DMS 273 (cell line): ENCODE data around the gene TRIO.

Experiments used
- DNase-seq: peaks from one replicate; lab custom pipeline; 2025; ENCODE audit not compliant: unreplicated experiment; lab: John Stamatoyannopoulos, UW

TRIO gene

DNA sequence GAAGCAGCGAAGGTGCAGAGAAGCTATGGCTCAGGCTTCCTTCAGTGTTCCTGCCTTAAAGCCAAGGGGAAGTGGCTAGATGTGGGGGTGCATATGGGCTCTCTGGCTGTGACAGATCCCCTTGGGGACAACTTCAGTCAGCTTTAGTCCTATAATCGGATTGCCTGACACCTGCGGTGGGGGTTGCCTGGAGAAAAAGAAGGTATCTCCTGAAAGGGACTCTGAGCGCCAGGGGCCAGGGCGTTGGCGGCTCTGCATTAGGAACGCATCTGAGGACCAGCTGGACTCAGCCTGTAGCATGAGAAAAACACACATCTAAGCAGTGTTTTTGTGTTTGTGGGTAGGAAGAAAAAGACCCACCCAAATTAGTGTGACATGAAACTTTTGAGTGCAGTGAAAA is 354.2 kb downstream of the TRIO start:
- DNase-seq = no peak

DNA sequence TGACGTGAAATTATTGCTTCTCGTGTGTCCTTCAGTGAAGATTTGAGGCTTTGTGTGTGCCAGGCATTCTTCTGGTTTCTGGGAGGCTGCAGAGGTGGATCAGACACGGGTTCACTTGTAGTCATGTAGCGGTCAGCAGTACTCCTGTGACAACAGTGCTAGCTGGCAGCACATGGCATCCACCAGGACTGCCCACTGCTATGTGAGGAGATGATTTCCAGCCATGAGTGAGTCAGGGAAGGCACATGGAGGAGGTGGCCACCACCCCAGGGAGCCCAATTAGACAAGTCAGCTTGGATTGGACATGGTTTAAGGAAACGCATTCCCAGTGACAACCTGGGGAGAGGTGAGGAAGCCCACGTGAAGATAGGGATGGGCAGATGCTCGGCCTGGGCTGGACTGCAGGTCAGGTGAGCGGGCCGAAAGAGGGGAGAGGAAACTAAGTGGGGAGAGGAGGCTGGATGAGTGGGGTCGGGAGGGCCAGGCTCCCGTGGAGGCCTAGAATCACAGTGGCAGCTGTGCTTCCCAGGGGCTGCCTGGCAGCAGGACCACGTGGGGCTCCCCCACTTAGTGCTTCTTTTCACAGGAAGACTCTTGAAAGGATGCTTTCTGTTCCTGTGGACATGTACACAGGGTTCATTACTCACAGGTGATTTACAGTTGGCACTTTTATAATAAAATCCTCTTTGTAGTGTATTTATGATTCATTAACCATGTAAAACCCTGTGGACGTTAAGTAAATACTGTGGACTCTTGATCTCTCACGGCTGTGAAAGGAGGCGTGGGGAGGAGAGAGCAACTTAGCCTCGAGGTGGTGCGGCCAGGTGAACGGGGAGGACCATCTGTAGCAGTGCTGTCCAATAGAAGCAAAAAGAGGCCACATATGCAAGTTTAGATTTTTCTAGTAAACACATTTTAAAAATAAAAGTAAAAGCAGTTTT is 358.5 kb downstream of the TRIO start:
- DNase-seq = no peak

DNA sequence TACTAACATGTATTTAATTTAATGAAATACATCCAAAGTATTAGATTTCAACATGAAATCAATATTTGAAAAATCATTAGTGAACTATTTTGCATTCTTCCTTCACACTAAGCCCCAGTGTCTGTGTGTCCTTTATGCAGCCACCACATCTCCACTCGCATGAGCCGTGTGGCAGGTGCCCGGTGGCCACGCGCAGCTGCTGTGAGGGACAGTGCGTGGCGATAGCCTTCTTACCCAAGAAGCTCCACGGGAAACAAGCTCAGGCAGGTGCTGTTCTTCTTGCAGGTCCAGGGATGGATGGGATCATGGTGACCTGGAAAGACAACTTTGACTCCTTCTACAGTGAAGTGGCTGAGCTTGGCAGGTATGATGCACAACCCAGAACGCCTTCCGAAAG is 359.1 kb downstream of the TRIO start:
- no peak for DNase-seq

- no peak for DNase-seq
Observed at GRCh38 chr5:14503017-14503680, 360.0 kb downstream of the TRIO start.

- no peak for DNase-seq
Observed at GRCh38 chr5:14503681-14504331, 360.7 kb downstream of the TRIO start.

- no peak for DNase-seq
Observed at GRCh38 chr5:14504332-14504727, 361.2 kb downstream of the TRIO start.

DNA sequence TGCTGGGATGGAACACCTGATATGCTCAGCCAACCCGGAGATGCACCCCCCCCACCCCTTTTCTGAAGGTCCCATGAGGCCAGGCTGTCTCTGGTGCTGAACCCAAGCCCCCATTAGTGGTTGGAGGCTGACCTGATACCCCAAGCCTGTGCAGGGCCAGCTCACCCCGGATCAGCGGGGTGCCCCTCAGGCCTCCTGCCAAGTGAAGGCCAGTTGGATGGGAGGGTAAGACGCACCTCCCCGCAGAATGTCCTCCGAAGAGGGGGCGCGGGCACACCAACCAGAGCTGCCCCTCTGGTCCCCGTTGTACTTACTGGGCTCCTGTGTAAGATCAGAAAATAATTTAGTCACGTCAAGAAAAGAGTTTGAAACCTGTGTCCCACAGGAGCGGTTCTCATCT is 361.7 kb downstream of the TRIO start:
- DNase-seq = no peak

- peak; percentile 21 for DNase-seq
Observed at GRCh38 chr5:14505310-14506139, 362.4 kb downstream of the TRIO start.

DNA sequence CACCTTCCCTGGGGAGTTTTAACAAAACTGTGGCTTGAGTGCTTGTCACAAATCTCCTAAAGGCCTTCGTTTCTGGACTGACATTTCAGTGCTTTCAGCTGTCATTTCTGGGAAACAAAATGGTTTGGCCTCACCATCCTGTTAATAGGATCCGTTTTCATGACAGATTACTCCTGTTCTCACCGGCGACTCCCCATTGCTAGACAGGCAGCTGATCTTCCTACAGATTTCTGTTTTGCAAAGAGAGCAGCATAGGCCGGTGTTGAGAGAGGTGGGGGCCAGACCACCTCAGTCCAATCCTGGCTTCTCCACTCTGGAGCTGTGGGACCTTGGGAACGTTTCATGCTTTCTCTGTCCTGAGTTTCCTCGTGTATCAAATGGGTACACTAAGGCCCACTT is 363.0 kb downstream of the TRIO start:
- DNase-seq = no peak

DNA sequence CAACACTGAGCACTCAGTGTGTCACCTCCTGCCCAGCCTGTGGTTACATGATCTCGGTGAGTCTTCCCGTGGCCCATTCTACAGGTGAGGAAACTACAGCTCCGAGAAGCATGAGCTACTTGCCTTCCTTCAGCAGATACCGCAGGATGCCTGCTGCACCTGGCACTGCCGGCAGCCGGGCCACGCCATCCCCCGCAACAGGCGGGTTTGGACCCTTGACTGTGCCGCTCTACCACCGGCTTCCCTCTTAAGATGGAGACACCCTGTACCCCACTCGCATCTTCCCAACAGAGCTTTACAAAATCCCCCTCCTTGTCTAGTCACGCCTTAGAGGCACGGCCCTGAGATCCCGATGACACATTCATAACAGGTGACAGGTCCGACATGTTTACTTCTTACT is 363.5 kb downstream of the TRIO start:
- DNase-seq = no peak

- peak; percentile 18 for DNase-seq
Observed at GRCh38 chr5:14507156-14507941, 364.2 kb downstream of the TRIO start.

DNA sequence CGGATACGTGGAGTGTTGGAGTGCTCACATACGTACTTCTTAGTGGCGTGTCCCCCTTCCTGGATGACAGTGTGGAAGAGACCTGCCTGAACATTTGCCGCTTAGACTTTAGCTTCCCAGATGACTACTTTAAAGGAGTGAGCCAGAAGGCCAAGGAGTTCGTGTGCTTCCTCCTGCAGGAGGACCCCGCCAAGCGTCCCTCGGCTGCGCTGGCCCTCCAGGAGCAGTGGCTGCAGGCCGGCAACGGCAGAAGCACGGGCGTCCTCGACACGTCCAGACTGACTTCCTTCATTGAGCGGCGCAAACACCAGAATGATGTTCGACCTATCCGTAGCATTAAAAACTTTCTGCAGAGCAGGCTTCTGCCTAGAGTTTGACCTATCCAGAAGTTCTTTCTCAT is 364.9 kb downstream of the TRIO start:
- DNase-seq = no peak

DNA sequence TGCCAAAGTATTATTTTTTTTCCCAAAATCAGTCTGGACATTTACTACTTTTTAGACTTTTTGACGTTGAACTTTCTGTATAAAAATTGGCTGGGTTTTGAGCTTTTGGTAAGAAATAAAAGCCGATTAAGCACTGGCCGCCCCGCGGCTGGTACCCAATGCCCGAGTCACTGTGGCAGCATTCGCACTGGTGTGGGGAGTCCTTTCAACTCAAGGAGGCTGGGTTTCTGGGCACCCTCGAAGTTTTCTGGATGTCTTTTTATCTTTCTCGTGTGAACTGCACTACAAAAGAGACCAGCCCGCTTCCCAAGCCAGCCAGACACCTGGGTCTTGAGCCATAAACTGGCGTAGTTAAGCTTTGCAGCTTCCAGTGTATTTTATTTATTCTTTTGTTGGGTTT is 366.4 kb downstream of the TRIO start:
- no peak for DNase-seq

GRCh38 chr5:14510156-14510734 is 367.1 kb downstream of the TRIO start:
- peak; percentile 84 for DNase-seq

GRCh38 chr5:14510880-14511279 is 367.7 kb downstream of the TRIO start:
- DNase-seq = no peak

- DNase-seq = peak; percentile 19
Observed at GRCh38 chr5:14512574-14512973, 369.4 kb downstream of the TRIO start.

DNA sequence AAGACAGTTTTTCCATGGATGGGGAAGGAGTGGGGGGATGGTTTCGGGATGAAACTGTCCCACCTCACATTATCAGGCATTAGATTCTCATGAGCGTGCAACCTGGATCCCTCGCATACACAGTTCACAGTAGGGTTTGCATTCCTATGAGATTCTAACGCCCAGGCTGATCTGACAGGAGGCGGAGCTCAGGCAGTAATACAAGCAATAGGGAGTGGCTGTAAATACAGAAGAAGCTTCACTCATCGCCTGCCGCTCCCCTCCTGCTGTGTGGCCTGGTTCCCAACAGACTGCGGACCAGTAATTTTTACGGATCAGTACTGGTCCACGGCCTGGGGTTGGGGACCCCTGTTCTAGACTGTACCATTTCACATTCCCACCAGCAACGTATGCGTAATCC is 370.1 kb downstream of the TRIO start:
- DNase-seq = no peak

DNA sequence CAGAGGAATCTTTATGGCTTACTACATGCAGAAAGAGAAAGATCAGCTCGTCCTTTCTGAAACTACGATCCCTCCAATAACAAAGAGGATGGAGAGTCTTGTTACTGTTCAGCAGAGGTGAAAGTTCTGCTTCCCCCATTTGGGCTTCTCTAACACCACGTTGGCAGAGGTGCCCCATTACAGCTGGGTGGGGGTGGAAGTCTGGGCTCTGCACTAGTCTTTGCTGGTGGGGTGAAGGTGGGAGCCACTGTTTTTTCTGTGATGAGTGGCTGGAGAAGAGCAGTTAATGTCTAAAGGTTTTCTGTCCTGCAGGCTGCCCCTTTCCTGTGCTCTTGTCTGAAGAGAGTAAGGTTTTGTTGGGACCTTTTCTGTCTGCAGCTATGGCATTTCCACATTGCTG is 373.8 kb downstream of the TRIO start:
- DNase-seq = no peak

- no peak for DNase-seq
Observed at GRCh38 chr5:14518638-14519037, 375.5 kb downstream of the TRIO start.

DNA sequence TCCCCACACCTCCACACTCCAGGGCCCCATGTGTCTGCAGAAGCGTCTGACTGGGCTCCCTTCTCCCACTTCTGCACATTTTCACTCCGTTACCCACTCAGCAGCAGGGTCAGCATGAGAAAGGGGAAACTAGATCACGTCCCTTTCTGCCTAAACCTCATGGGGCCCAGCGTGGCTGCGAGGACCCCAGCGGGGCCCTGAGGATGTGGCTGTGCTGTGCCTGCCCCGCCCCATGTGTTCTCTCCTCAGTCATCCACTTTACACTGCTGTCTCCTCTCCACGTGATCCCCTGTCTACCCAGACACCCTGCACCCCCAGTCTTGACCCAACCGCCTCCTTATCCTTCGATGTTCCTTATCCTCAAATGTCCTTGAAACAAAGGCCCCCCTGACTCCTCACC is 378.6 kb downstream of the TRIO start:
- no peak for DNase-seq
